GM21737 (cell line): ENCODE data around the gene MRTFA.
A peak's percentile ranks its signal among the peaks of the same experiment; 100 is the strongest.

Experiments
- ATAC-seq: cut with Tn5 transposase; IDR thresholded peaks from one replicate; pipeline ENCODE4 v1.9.1; 2021; ENCODE audit warnings: mild to moderate bottlenecking, moderate library complexity; ENCODE audit not compliant: unreplicated experiment

Gene MRTFA

GRCh38 chr22:40472579-40472978, 163.9 kb downstream of the MRTFA start:
- ATAC-seq = no peak

GRCh38 chr22:40472051-40472450, 164.5 kb downstream of the MRTFA start:
- no peak for ATAC-seq

GRCh38 chr22:40469181-40469580, 167.3 kb downstream of the MRTFA start:
- ATAC-seq = no peak

- no peak for ATAC-seq
These were observed 167.9 kb downstream of the MRTFA start for GRCh38 chr22:40468616-40469015.

- ATAC-seq = no peak
These were observed 169.5 kb downstream of the MRTFA start for GRCh38 chr22:40466976-40467375.

GRCh38 chr22:40463683-40464082, 172.8 kb downstream of the MRTFA start:
- ATAC-seq = no peak

- peak; percentile 63 for ATAC-seq
These were observed 173.4 kb downstream of the MRTFA start for GRCh38 chr22:40463017-40463631.

- ATAC-seq = no peak
These were observed 174.1 kb downstream of the MRTFA start for GRCh38 chr22:40462195-40462984.

GRCh38 chr22:40453671-40454070, 182.8 kb downstream of the MRTFA start:
- ATAC-seq = no peak

GRCh38 chr22:40452730-40453487, 183.6 kb downstream of the MRTFA start:
- ATAC-seq = no peak

- ATAC-seq = no peak
These were observed 185.3 kb downstream of the MRTFA start for GRCh38 chr22:40451210-40451609.

GRCh38 chr22:40450616-40451015, 185.9 kb downstream of the MRTFA start:
- no peak for ATAC-seq

GRCh38 chr22:40449676-40450035, 186.9 kb downstream of the MRTFA start:
- no peak for ATAC-seq

- ATAC-seq = no peak
These were observed 190.3 kb downstream of the MRTFA start for GRCh38 chr22:40446203-40446602.

GRCh38 chr22:40444178-40444831, 192.2 kb downstream of the MRTFA start:
- no peak for ATAC-seq

GRCh38 chr22:40443732-40444131, 192.8 kb downstream of the MRTFA start:
- no peak for ATAC-seq

- no peak for ATAC-seq
These were observed 194.6 kb downstream of the MRTFA start for GRCh38 chr22:40441761-40442390.

- ATAC-seq = peak; percentile 57
These were observed 199.8 kb downstream of the MRTFA start for GRCh38 chr22:40436505-40437431.

GRCh38 chr22:40434745-40435144, 201.8 kb downstream of the MRTFA start:
- no peak for ATAC-seq

GRCh38 chr22:40434106-40434505, 202.4 kb downstream of the MRTFA start:
- ATAC-seq = no peak
